Smooth muscle cell (in vitro differentiated cells): ENCODE measurements around the gene OR10S1. TPM values are rescaled to one million over a fixed set of nuclear protein-coding genes. Genes with fewer than 3 reads are reported as not detected.

Source experiments
- DNase-seq: peaks from one replicate; lab custom pipeline; 2025; ENCODE audit not compliant: unreplicated experiment; lab: John Stamatoyannopoulos, UW
- H2AFZ ChIP-seq: fragments of 200-600 bp; sonication (generic); 2 replicates; pipeline ENCODE4 v1.6.0; 2016; ENCODE audit warnings: antibody characterized with exemption, low read depth, mild to moderate bottlenecking
- H3F3A ChIP-seq: fragments of 200-600 bp; sonication (generic); 2 replicates; pipeline ENCODE4 v1.6.0; 2017; ENCODE audit warnings: antibody characterized with exemption, low read depth
- H3K27ac ChIP-seq: fragments of 200-600 bp; sonication (generic); 2 replicates; pipeline ENCODE4 v1.5.1; 2016; ENCODE audit warnings: low read depth, mild to moderate bottlenecking
- H3K27me3 ChIP-seq: fragments of 200-600 bp; sonication (generic); 2 replicates; pipeline ENCODE4 v1.6.1; 2016; ENCODE audit warnings: low read depth, mild to moderate bottlenecking
- H3K36me3 ChIP-seq: fragments of 200-600 bp; sonication (generic); 2 replicates; pipeline ENCODE4 v1.5.1; 2016; ENCODE audit warnings: low read depth
- H3K4me1 ChIP-seq: fragments of 200-600 bp; sonication (generic); 2 replicates; pipeline ENCODE4 v1.5.1; 2016; ENCODE audit warnings: low read depth
- H3K4me2 ChIP-seq: fragments of 200-600 bp; sonication (generic); 2 replicates; pipeline ENCODE4 v1.6.0; 2016; ENCODE audit warnings: mild to moderate bottlenecking
- H3K4me3 ChIP-seq: fragments of 200-600 bp; sonication (generic); 2 replicates; pipeline ENCODE4 v1.5.1; 2016; ENCODE audit warnings: mild to moderate bottlenecking
- H3K79me2 ChIP-seq: fragments of 200-600 bp; sonication (generic); 2 replicates; pipeline ENCODE4 v1.6.0; 2016; ENCODE audit warnings: low read depth, mild to moderate bottlenecking
- H3K9ac ChIP-seq: fragments of 200-600 bp; sonication (generic); 2 replicates; pipeline ENCODE4 v1.6.0; 2016; ENCODE audit warnings: low read depth
- H3K9me3 ChIP-seq: fragments of 200-600 bp; sonication (generic); replicated peaks from 2 replicates; pipeline ENCODE4 v1.5.1; 2016; ENCODE audit warnings: low read depth
- H4K20me1 ChIP-seq: fragments of 200-600 bp; sonication (generic); 2 replicates; pipeline ENCODE4 v1.6.0; 2016; ENCODE audit warnings: low read depth
- CTCF ChIP-seq: fragments of 200-600 bp; sonication (generic); IDR thresholded peaks from 2 replicates; pipeline ENCODE4 v1.5.1; 2017; ENCODE audit warnings: borderline replicate concordance, mild to moderate bottlenecking, antibody characterized with exemption; ENCODE audit not compliant: insufficient read depth, poor library complexity, severe bottlenecking
- WGBS: methylation state at CpG from one replicate; pipeline ENCODE4 v1.1.7; 2016; ENCODE audit warnings: low lambda C conversion rate; 5-methylcytosine and 5-hydroxymethylcytosine counted together
- polyA plus RNA-seq: library from polyadenylated mRNA; unstranded; fragments of >200 nt; fragmentation: Nextera tagmentation; extraction: Ambion mirVana; gene quantifications from 2 replicates; pipeline ENCODE4 v1.2.1, GENCODE V29; 2016
- total RNA-seq: library from RNA; depleted of rRNA; stranded (reverse); fragments of >200 nt; gene quantifications from 2 replicates; pipeline ENCODE4 v1.2.3, GENCODE V29; 2014

OR10S1 gene
- total and polyA plus RNA-seq, 2 experiments from 2014 or later = not detected

DNA sequence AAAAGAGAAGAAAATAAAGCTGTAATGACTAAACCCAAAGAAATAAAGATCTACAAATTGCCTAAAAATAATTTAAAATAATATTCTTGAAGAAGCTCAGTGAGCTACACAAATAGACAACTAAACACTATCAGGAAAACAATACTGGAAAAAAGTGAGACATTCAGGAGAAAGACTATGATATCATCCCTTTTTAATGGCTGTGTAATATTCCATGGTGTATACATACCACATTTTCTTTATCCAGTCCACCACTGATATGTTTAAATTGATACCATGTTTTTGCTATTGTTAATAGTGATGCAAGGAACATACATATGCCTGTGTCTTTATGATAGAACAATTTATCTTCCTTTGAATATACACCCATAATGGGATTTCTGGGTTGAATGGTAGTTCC is 20.8 kb downstream of the OR10S1 start:
- no peak for DNase-seq
- H3K9me3 ChIP-seq = no peaks in the 10 kb centered on the region

DNA sequence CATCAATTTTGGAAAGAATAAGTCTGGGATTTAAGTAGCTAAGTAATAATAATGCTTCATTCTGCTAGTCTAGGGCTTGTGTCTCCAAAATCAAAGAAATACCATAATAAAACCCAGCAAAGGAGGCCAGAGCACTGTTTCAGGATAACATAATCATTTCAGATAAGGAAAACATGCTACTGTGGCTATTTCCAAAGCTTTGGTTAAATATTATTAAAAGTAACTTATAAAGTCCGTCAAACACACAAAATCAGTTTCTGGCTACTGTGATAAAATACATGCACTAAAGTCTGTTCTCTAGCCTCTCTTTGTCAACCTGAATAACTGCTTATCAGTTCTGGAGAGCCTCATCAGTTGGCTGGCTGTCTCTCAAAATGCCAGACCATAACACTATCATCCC is 32.4 kb downstream of the OR10S1 start:
- no peak overlapping the region for H3K27ac ChIP-seq
- H3K4me3 ChIP-seq = no peak overlapping the region
- H3K27me3 ChIP-seq = no peaks in the 10 kb centered on the region
- DNase-seq = no peak
- no peak overlapping the region for H3K9ac ChIP-seq
- H3K79me2 ChIP-seq = no peaks in the 10 kb centered on the region
- TF ChIP-seq CTCF = no peak
- no peaks in the 10 kb centered on the region for H3K36me3 ChIP-seq
- H3K9me3 ChIP-seq = no peaks in the 10 kb centered on the region
- peak overlapping the region; percentile 10 for H3K4me2 ChIP-seq
- no peaks in the 10 kb centered on the region for H4K20me1 ChIP-seq
- WGBS = 30% methylated on average over 1 of the region's 1 CpG
- no peaks in the 10 kb centered on the region for H3K4me1 ChIP-seq
- no peaks in the 10 kb centered on the region for H3F3A ChIP-seq
- H2AFZ ChIP-seq = no peak overlapping the region

More for the DNA sequence above, 20.8 kb downstream of the OR10S1 start:
- H3K4me3 ChIP-seq = no peak overlapping the region
- H3K4me1 ChIP-seq = no peaks in the 10 kb centered on the region
- no peak for TF ChIP-seq CTCF
- H3F3A ChIP-seq = no peaks in the 10 kb centered on the region
- no peaks in the 10 kb centered on the region for H3K36me3 ChIP-seq
- H3K27ac ChIP-seq = no peak overlapping the region
- H3K4me2 ChIP-seq = no peak overlapping the region
- H3K27me3 ChIP-seq = no peaks in the 10 kb centered on the region
- H3K79me2 ChIP-seq = no peaks in the 10 kb centered on the region
- no peak overlapping the region for H3K9ac ChIP-seq
- no peaks in the 10 kb centered on the region for H4K20me1 ChIP-seq
- no peak overlapping the region for H2AFZ ChIP-seq

DNA sequence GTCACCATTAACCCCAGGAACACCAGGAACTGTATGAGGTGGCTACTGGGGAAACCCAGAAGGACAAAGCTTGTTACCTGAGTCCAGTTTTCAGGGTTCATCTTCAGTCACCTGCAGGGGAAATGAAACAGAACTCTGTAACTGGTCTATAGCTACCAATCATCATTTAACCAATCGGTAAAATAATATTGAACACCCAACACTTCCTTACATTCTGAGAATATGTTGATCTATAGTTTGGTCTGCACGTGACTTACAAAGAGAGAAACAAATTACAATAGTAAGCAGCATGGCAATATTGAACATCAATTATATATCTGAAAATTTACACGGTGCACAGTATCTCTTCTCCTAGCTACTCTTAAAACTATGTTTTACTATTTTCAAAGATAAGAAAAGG is 33.8 kb downstream of the OR10S1 start, which contains the start of gene OR6T1:
Gene OR6T1, minus strand, starts transcription at position 101 of the 400 bp plus-strand sequence. Its CDS starts 0 bp downstream, at position 101.
- no peaks in the 10 kb centered on the region for H3K36me3 ChIP-seq
- no peak for DNase-seq
- no peaks in the 10 kb centered on the region for H3K79me2 ChIP-seq
- no peak within 1 kb of the TSS for H3K9ac ChIP-seq
- no peaks in the 10 kb centered on the region for H3K4me1 ChIP-seq
- no peak within 1 kb of the TSS for H2AFZ ChIP-seq
- TF ChIP-seq CTCF = no peak
- no peaks in the 10 kb centered on the region for H3K27me3 ChIP-seq
- no peak within 1 kb of the TSS for H3K4me2 ChIP-seq
- no peak within 1 kb of the TSS for H3K27ac ChIP-seq
- H4K20me1 ChIP-seq = no peaks in the 10 kb centered on the region
- 95% methylated on average over 3 of the region's 3 CpGs for WGBS
- H3F3A ChIP-seq = no peaks in the 10 kb centered on the region
- no peaks in the 10 kb centered on the region for H3K9me3 ChIP-seq
- H3K4me3 ChIP-seq = no peak within 1 kb of the TSS

DNA sequence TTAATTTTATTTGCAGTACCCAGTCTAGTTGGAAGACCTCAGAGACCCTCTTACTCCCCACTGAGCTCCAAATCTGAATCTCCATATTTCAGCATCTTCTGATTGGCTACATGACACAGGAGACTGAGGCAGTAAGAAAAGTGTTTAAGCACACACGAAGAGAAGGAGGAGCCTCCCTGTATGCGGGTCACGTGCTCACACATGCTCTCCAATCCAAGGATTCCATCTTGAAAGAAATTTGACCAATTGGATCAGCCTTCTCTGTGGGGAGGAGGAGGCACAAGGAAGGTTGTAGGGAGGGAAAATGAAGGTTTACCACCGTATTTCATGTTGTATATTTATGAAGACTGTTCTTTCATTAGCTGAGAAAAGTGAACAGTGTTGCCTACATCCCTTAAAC is 35.2 kb downstream of the OR10S1 start:
- H2AFZ ChIP-seq = no peak overlapping the region
- H3K36me3 ChIP-seq = no peaks in the 10 kb centered on the region
- H3K9ac ChIP-seq = no peak overlapping the region
- no peak overlapping the region for H3K27ac ChIP-seq
- H3K9me3 ChIP-seq = no peaks in the 10 kb centered on the region
- DNase-seq = no peak
- H3F3A ChIP-seq = no peaks in the 10 kb centered on the region
- TF ChIP-seq CTCF = no peak
- no peaks in the 10 kb centered on the region for H3K79me2 ChIP-seq
- H3K27me3 ChIP-seq = no peaks in the 10 kb centered on the region
- no peak overlapping the region for H3K4me2 ChIP-seq
- WGBS = 89% methylated on average over 4 of the region's 4 CpGs
- no peak overlapping the region for H3K4me3 ChIP-seq
- H4K20me1 ChIP-seq = no peaks in the 10 kb centered on the region
- H3K4me1 ChIP-seq = no peaks in the 10 kb centered on the region
